HG02678 (cell line): ENCODE measurements around the gene FBXL15.
A peak's percentile ranks its signal among the peaks of the same experiment; 100 is the strongest.
"Not testable (repeated sequence)": the region's sequence is repeated elsewhere in the genome, so short reads cannot be mapped to it uniquely, and the experiment has no call there.

Source experiments
- ATAC-seq: cut with Tn5 transposase; IDR thresholded peaks from one replicate; pipeline ENCODE4 v1.9.1; 2021; ENCODE audit warnings: mild to moderate bottlenecking, moderate library complexity; ENCODE audit not compliant: unreplicated experiment

Gene FBXL15

GRCh38 chr10:102452672-102453340, 32.2 kb downstream of the FBXL15 start:
- no peak for ATAC-seq

- no peak for ATAC-seq
Measured at GRCh38 chr10:102453502-102453901, 32.9 kb downstream of the FBXL15 start.

GRCh38 chr10:102454662-102455487, 34.2 kb downstream of the FBXL15 start:
- ATAC-seq, result not testable (repeated sequence)

GRCh38 chr10:102455893-102456471, 35.3 kb downstream of the FBXL15 start:
- ATAC-seq, result no peak

GRCh38 chr10:102457591-102458150, 37.0 kb downstream of the FBXL15 start:
- ATAC-seq, result no peak

- no peak for ATAC-seq
Measured at GRCh38 chr10:102458656-102459055, 38.0 kb downstream of the FBXL15 start.

- ATAC-seq, result peak; percentile 30
Measured at GRCh38 chr10:102460836-102461186, 40.2 kb downstream of the FBXL15 start.

GRCh38 chr10:102461187-102462054, 40.8 kb downstream of the FBXL15 start:
- peak; percentile 96 for ATAC-seq

- ATAC-seq, result no peak
Measured at GRCh38 chr10:102462512-102463054, 41.9 kb downstream of the FBXL15 start.

- no peak for ATAC-seq
Measured at GRCh38 chr10:102463983-102464382, 43.3 kb downstream of the FBXL15 start.

- ATAC-seq, result no peak
Measured at GRCh38 chr10:102465466-102465865, 44.8 kb downstream of the FBXL15 start.

GRCh38 chr10:102467318-102467717, 46.7 kb downstream of the FBXL15 start:
- no peak for ATAC-seq

GRCh38 chr10:102467971-102468438, 47.4 kb downstream of the FBXL15 start:
- ATAC-seq, result no peak

- ATAC-seq, result no peak
Measured at GRCh38 chr10:102468683-102469082, 48.0 kb downstream of the FBXL15 start.

- no peak for ATAC-seq
Measured at GRCh38 chr10:102470579-102471546, 50.2 kb downstream of the FBXL15 start.
